ENCODE results near the gene ASB10.

- TF ChIP-seq E2F4 (CRISPR knock-in tag; IDR thresholded peaks at IDR 0.05; ENCODE audit: borderline replicate concordance, low read depth) (no peak), ELF4 (CRISPR knock-in tag; IDR thresholded peaks at IDR 0.05; ENCODE audit: low read depth) (no peak), ARID4B (CRISPR knock-in tag; IDR thresholded peaks at IDR 0.05; ENCODE audit: borderline replicate concordance) (no peak)
- TF ChIP-seq, protein P1, sequence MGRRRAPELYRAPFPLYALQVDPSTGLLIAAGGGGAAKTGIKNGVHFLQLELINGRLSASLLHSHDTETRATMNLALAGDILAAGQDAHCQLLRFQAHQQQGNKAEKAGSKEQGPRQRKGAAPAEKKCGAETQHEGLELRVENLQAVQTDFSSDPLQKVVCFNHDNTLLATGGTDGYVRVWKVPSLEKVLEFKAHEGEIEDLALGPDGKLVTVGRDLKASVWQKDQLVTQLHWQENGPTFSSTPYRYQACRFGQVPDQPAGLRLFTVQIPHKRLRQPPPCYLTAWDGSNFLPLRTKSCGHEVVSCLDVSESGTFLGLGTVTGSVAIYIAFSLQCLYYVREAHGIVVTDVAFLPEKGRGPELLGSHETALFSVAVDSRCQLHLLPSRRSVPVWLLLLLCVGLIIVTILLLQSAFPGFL (CRISPR knock-in tag; IDR thresholded peaks at IDR 0.05; ENCODE audit: borderline replicate concordance): no peak
- TF ChIP-seq, protein P2, sequence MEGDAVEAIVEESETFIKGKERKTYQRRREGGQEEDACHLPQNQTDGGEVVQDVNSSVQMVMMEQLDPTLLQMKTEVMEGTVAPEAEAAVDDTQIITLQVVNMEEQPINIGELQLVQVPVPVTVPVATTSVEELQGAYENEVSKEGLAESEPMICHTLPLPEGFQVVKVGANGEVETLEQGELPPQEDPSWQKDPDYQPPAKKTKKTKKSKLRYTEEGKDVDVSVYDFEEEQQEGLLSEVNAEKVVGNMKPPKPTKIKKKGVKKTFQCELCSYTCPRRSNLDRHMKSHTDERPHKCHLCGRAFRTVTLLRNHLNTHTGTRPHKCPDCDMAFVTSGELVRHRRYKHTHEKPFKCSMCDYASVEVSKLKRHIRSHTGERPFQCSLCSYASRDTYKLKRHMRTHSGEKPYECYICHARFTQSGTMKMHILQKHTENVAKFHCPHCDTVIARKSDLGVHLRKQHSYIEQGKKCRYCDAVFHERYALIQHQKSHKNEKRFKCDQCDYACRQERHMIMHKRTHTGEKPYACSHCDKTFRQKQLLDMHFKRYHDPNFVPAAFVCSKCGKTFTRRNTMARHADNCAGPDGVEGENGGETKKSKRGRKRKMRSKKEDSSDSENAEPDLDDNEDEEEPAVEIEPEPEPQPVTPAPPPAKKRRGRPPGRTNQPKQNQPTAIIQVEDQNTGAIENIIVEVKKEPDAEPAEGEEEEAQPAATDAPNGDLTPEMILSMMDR (IDR thresholded peaks at IDR 0.05): no peak
Observed at GRCh38 chr7:151191544-151191943, 4.5 kb upstream of the ASB10 start.
